Panc1 (cell line): Measurements from ENCODE around the gene MAEA. TPM values are rescaled to one million over a fixed set of nuclear protein-coding genes. Genes with fewer than 3 reads are reported as not detected.

Source experiments
- ATAC-seq: fragments of 200-7000 bp; cut with Tn5 transposase; 2 replicates; pipeline ENCODE4 v1.9.1; 2020; ENCODE audit warnings: mild to moderate bottlenecking, moderate library complexity
- BruUV-seq: library from RNA; stranded (reverse); fragments of 400-500 nt; replicated peaks from 2 replicates; lab custom pipeline; 2021; lab: Mats Ljungman, UMichigan
- CTCF ChIA-PET: fragments of 300-600 bp; sonication (Branson Sonifier 250); formaldehyde crosslinking; loops from one replicate; lab custom pipeline; 2022; ENCODE audit warnings: antibody characterized with exemption; lab: Charles Lee
- POLR2A ChIA-PET: fragments of 300-600 bp; sonication (Branson Sonifier 250); formaldehyde crosslinking; loops from one replicate; lab custom pipeline; 2022; ENCODE audit warnings: antibody characterized with exemption; lab: Charles Lee
- DNase-seq: peaks from one replicate; pipeline ENCODE4 v3.0.0-alpha.2; 2010; ENCODE audit warnings: low read depth, low spot score
- H3K27ac ChIP-seq: 2 replicates; pipeline ENCODE4 v1.5.1; 2011; ENCODE audit warnings: mild to moderate bottlenecking, low read length, inconsistent platforms
- H3K27me3 ChIP-seq: fragments of 200-500 bp; sonication (Bioruptor generic); 2 replicates; pipeline ENCODE4 v1.6.0; 2014; ENCODE audit warnings: low read length, inconsistent platforms; ENCODE audit not compliant: control insufficient read depth, insufficient read depth
- H3K36me3 ChIP-seq: fragments of 200-500 bp; sonication (Bioruptor generic); 2 replicates; pipeline ENCODE4 v1.5.1; 2014; ENCODE audit warnings: inconsistent platforms, mild to moderate bottlenecking, low read length, moderate library complexity; ENCODE audit not compliant: control insufficient read depth, insufficient read depth
- H3K4me1 ChIP-seq: 2 replicates; pipeline ENCODE4 v1.5.1; 2011; ENCODE audit warnings: inconsistent platforms, mild to moderate bottlenecking, low read length, moderate library complexity; ENCODE audit not compliant: control insufficient read depth, insufficient read depth
- H3K4me3 ChIP-seq, 2 experiments: 2 replicates each; pipeline ENCODE4 v1.5.1; 2011 to 2012; ENCODE audit warnings: low read depth in 2 of 2, low read length in 2 of 2, mild to moderate bottlenecking in 2 of 2, inconsistent platforms in 1 of 2, moderate library complexity in 1 of 2
- H3K9me3 ChIP-seq: fragments of 200-500 bp; sonication (Bioruptor generic); 2 replicates; pipeline ENCODE4 v1.5.1; 2014; ENCODE audit warnings: low read depth, mild to moderate bottlenecking, inconsistent platforms, low read length, moderate library complexity; ENCODE audit not compliant: control insufficient read depth, insufficient read depth
- CTCF ChIP-seq: fragments of 450-650 bp; IDR thresholded peaks from 2 replicates; pipeline ENCODE4 v1.5.1; 2017; ENCODE audit warnings: mild to moderate bottlenecking
- POLR2AphosphoS5 ChIP-seq: IDR thresholded peaks from 2 replicates; pipeline ENCODE4 v1.6.1; 2012; ENCODE audit warnings: mild to moderate bottlenecking, low read depth, low read length, moderate library complexity
- REST ChIP-seq, 2 experiments: IDR thresholded peaks; 2 replicates each; pipeline ENCODE4 v1.6.1; 2011 to 2012; ENCODE audit warnings: low read depth in 2 of 2, control low read depth in 1 of 2, low read length in 1 of 2, mild to moderate bottlenecking in 1 of 2, moderate library complexity in 1 of 2; ENCODE audit not compliant: insufficient read depth in 1 of 2
- SIN3A ChIP-seq: IDR thresholded peaks from 2 replicates; pipeline ENCODE4 v1.6.1; 2012; ENCODE audit warnings: low read depth, mild to moderate bottlenecking, low read length, moderate library complexity, borderline replicate concordance; ENCODE audit not compliant: insufficient read depth
- TCF7L2 ChIP-seq: IDR thresholded peaks from 2 replicates; pipeline ENCODE4 v1.6.1; 2011; ENCODE audit warnings: mild to moderate bottlenecking, low read depth, low read length, inconsistent platforms
- in situ Hi-C: cut with HindIII; loops from 2 replicates; pipeline ENCODE4 v1.10.0; 2016; ENCODE audit warnings: low sequenced_read_pairs, low pct_unique_long_range_greater_than_20kb
- intact Hi-C: fragments of 100-400 bp; cut with micrococcal nuclease; formaldehyde crosslinking; loops from one replicate; pipeline ENCODE4 v1.10.0; 2022; ENCODE audit not compliant: unreplicated experiment
- total RNA-seq: library from RNA; stranded (reverse); gene quantifications from one replicate; pipeline ENCODE4 v1.2.1, GENCODE V29; 2021; ENCODE audit not compliant: unreplicated experiment

MAEA gene
- total RNA-seq, 1 experiment from 2014 or later = 62.3 TPM

- in situ Hi-C loops = no loop called here
- no TSS peak for BruUV-seq
- ATAC-seq (no peak), DNase-seq (no peak)
- POLR2A ChIA-PET = no interaction called here
- Histone ChIP-seq H3K4me1 (peaks cover 13% of the 10 kb centered on the region), H3K36me3 (no peaks in the 10 kb centered on the region), H3K27ac (no peak overlapping the region), H3K4me3 (no peak overlapping the region), H3K27me3 (no peaks in the 10 kb centered on the region), H3K9me3 (no peaks in the 10 kb centered on the region)
- TF ChIP-seq POLR2AphosphoS5 = no peak
- TF ChIP-seq CTCF = no peak
- TF ChIP-seq TCF7L2 = no peak
- no peak for TF ChIP-seq REST (IDR thresholded peaks at IDR 0.05; ENCODE audit: insufficient read depth in 1 of 2, low read depth in 2 of 2, low read length in 1 of 2)
- TF ChIP-seq SIN3A = no peak
- CTCF ChIA-PET = no interaction called here
- intact Hi-C loops = no loop called here
Measured at GRCh38 chr4:1344696-1345095, 55.0 kb downstream of the MAEA start.

- Histone ChIP-seq H3K27me3 (no peaks in the 10 kb centered on the region), H3K4me1 (peaks cover 13% of the 10 kb centered on the region), H3K36me3 (no peaks in the 10 kb centered on the region), H3K9me3 (no peaks in the 10 kb centered on the region), H3K27ac (peak overlapping the region; percentile 75), H3K4me3 (peak overlapping the region; percentile 67 to 73)
- CTCF ChIA-PET = interaction anchor here (0.6 kb wide), 1 partner anchor 185 kb away, joined by 5 read pairs; no protein-coding TSS in a partner anchor
- TSS peak; percentile 72 for BruUV-seq
- ATAC-seq (peak; percentile 61), DNase-seq (no peak)
- intact Hi-C loops = no loop called here
- POLR2A ChIA-PET = no interaction called here
- TF ChIP-seq CTCF (no peak), SIN3A (peak; percentile 35; the same call in 1 of the 2 replicates), POLR2AphosphoS5 (no peak), REST (IDR thresholded peaks at IDR 0.05; ENCODE audit: insufficient read depth in 1 of 2, low read depth in 2 of 2, low read length in 1 of 2) (no peak)
- in situ Hi-C loops = no loop called here
Measured at GRCh38 chr4:1345903-1346780, 56.5 kb downstream of the MAEA start.
